Epithelial cell of prostate (primary cell): Measurements from ENCODE around the gene ETNK2.

Experiments used
- DNase-seq: peaks from one replicate; pipeline ENCODE4 v3.0.0-alpha.2; 2011; ENCODE audit warnings: low read depth, low spot score
- H3K27ac ChIP-seq: fragments of 450-650 bp; 2 replicates; pipeline ENCODE4 v1.5.1; 2017; ENCODE audit warnings: mild to moderate bottlenecking

ETNK2 gene

DNA sequence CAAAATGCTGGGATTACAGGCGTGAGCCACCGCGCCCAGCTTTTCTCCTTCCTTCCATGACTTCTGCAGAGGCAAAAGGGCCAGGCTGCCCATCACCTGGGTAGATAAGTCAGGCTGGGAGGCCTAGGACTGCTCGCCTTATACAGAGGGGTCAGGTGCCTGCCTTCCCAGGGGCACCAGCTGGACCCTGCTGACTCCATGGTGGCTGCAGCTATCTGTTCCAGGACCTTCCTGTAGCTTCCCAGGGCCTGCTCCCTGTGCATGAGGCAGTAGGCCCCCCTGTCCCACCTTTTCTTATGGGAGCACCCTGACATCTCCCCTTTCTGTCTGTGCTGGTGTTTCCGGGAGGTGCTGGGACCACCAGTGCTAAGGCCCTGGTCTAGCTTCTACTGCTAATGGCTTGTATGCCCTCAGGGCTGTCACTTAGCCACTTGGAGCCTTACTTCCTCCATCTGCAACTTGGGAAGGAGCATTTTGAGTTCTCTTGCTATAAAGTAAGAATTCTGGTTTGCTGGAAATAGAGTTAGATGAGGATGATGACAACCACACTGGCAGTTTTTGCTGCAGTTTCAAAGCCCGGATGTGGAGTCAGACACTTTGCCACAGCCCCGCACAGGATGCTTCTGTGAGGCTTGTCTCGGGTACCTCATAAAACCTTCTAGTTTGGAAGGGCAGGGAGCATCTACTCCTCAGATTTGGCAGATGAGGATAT is 64.5 kb downstream of the ETNK2 start:
- H3K27ac ChIP-seq: no peak overlapping the region

GRCh38 chr1:204085876-204086275 is 66.0 kb downstream of the ETNK2 start:
- DNase-seq: no peak
- H3K27ac ChIP-seq: no peak overlapping the region

More for the DNA sequence above, 64.5 kb downstream of the ETNK2 start:
- DNase-seq: no peak

DNA sequence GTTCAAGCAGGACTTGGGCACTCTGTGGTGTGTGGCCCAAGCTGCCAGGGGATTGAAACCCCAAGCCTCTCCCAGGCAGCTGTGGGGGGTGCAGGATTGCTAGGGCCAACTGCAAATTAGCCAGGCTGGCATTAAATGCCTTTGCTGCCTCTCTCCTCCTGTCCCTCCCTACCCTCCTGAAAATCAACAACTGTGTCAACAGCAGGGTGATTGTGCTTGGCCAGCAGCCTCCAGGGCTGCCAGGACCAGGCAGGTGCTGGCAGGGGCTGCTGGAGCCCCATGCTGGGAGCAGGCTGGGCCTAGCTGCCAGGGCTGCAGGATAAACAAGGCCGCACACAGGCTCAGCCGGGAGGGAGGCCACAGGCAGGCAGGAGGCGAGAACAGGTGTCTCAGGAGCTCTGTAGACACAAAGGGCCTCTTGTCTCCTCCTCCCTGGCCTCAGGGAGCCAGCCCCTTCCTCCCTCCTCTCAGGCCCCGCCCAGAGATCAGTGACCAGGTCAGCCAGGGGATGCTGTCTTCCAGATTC is 67.5 kb downstream of the ETNK2 start:
- DNase-seq: no peak
- H3K27ac ChIP-seq: no peak overlapping the region

DNA sequence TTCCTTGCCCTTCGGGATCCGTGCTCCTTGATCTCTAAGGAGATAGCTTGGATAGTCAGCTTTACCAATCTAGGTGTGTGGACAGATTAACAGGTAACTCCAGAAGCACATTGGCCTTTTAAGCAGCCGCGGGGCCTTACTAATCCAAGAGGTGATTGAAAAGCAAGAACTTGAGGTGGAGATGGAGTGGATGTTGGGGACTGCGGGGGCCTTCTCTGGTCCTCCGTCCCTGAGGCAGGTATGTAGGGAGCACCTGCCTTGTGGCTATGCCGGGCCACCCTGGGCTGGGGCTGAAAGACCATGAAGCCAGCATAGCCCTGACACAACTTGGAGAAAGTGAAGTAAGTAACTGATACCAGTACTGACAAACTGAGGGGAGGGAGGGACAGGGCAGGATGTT is 68.4 kb downstream of the ETNK2 start:
- DNase-seq: no peak
- no peak overlapping the region for H3K27ac ChIP-seq

DNA sequence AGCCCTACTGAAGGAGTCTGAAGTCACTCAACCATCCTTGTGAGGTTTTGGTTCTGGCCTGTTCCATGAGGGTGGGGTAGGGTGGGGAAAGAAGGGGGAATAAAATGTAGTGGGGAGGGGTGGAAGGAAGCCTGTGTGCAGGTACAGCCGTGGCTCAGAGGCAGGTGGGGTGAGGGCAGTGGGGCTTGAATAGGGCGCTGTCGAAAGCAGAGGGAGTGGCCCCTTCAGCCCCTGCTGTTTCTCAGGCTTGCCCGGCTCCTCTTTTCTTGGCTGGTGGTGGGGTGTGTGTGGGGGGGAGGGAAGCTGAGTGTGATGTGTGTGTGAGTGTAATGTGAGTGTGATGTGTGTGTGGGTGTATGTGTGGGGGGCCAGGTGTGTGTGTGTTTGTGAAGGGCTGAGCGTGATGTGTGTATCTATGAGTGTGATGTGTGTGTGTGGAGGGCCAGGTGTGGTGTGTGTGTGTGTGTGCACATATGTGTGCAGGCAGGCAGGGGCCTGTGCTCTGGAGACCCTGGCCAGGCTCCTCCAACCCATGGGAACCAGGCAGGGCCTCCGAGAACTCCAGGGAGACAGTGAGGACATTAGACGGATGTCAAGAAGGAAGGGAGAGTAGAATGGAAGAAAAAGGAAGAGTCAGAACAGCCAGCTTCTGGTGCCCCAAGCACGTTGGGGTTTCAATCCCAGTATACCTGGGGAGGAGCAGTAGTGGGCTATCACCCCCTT is 69.9 kb downstream of the ETNK2 start:
- H3K27ac ChIP-seq: no peak overlapping the region

DNA sequence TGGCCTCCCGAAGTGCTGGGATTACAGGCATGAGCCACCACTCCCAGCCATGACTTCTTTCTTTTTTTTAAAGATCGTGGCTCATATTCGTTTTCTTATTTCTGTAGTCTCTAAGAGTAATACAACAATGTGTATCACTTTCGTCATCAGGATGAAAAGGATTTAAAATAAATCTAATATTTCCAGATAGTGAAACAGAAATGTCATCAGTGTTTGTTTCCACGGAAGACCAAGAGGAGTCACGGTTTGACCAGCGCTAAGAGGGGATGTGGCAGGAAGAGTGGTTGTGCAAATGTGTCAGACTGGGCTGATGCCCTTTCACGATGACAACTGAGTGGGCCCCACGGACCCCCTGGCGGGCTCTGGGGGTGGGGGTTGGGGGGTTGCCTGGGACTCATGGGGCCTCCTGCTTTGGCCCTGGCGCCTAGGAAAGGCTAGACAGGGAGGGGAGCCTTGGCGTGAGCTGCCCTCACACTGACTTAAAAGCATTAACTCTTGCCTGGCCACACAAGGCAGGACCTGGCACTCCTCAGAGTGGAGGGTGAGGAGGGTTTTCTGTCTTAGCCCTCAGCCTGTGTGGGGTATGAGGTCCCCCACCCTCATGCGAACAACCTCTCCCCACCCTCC is 70.6 kb downstream of the ETNK2 start:
- DNase-seq: no peak

More for the DNA sequence above, 69.9 kb downstream of the ETNK2 start:
- no peak for DNase-seq

More for the DNA sequence above, 70.6 kb downstream of the ETNK2 start:
- H3K27ac ChIP-seq: no peak overlapping the region
